GM12878 (cell line): Measurements from ENCODE around the gene GPC6. TPM values are rescaled to one million over a fixed set of nuclear protein-coding genes. Genes with fewer than 3 reads are reported as not detected.

Experiments
- ATAC-seq: fragments of 200-7000 bp; cut with Tn5 transposase; 3 replicates; pipeline ENCODE4 v1.9.1; 2020; ENCODE audit warnings: mild to moderate bottlenecking, moderate library complexity
- BruUV-seq: library from RNA; stranded (reverse); fragments of 400-500 nt; replicated peaks from 2 replicates; lab custom pipeline; 2021; lab: Mats Ljungman, UMichigan
- CTCF ChIA-PET: fragments of 300-600 bp; sonication (Branson Sonifier 250); formaldehyde crosslinking; extraction: SDS; loops from one replicate; lab custom pipeline; 2021; ENCODE audit warnings: inconsistent platforms; lab: Yijun Ruan, JAX
- POLR2A ChIA-PET: fragments of 350-600 bp; formaldehyde crosslinking; extraction: SDS; loops from one replicate; lab custom pipeline; 2021; ENCODE audit warnings: inconsistent platforms; lab: Charles Lee
- RAD21 ChIA-PET: fragments of 300-600 bp; sonication (Branson Sonifier 250); formaldehyde crosslinking; loops from one replicate; lab custom pipeline; 2023; ENCODE audit warnings: antibody characterized with exemption; ENCODE audit not compliant: unreplicated experiment; lab: Charles Lee
- SMC1A ChIA-PET: fragments of 300-600 bp; sonication (Branson Sonifier 250); formaldehyde crosslinking; loops from one replicate; lab custom pipeline; 2023; ENCODE audit not compliant: unreplicated experiment, uncharacterized antibody; lab: Charles Lee
- DNase-seq: peaks from one replicate; pipeline ENCODE4 v3.0.0-alpha.2; 2011; ENCODE audit warnings: low read depth, low spot score
- FAIRE-seq: peaks from 3 replicates; lab custom pipeline; 2011; peaks lifted over from hg19 to GRCh38; lab: Jason Lieb, UNC
- H2AFZ ChIP-seq: 2 replicates; pipeline ENCODE4 v1.6.0; 2011; ENCODE audit warnings: low read depth, low read length, control low read depth; ENCODE audit not compliant: control insufficient read depth
- H3K27ac ChIP-seq: 2 replicates; pipeline ENCODE4 v1.5.1; 2011; ENCODE audit warnings: control low read depth; ENCODE audit not compliant: control insufficient read depth, insufficient read depth
- H3K27me3 ChIP-seq, 2 experiments: replicated peaks in 1 of 2; 2 replicates each; pipeline versions ENCODE4 v1.6.0 to v1.6.1; 2011; ENCODE audit warnings: low read length in 1 of 2; ENCODE audit not compliant: control insufficient read depth in 2 of 2, insufficient read depth in 2 of 2
- H3K36me3 ChIP-seq, 2 experiments: 2 replicates each; pipeline ENCODE4 v1.5.1; 2011; ENCODE audit warnings: low read length in 1 of 2; ENCODE audit not compliant: control insufficient read depth in 2 of 2, insufficient read depth in 2 of 2
- H3K4me1 ChIP-seq: 2 replicates; pipeline ENCODE4 v1.6.1; 2011; ENCODE audit warnings: mild to moderate bottlenecking, low read length, moderate library complexity, mixed read lengths; ENCODE audit not compliant: control insufficient read depth, insufficient read depth
- H3K4me2 ChIP-seq: 2 replicates; pipeline ENCODE4 v1.6.0; 2011; ENCODE audit warnings: control low read depth; ENCODE audit not compliant: control insufficient read depth, insufficient read depth
- H3K4me3 ChIP-seq: fragments of 200-600 bp; sonication (generic); 2 replicates; pipeline ENCODE4 v1.5.1; 2016
- H3K79me2 ChIP-seq: 2 replicates; pipeline ENCODE4 v1.6.0; 2011; ENCODE audit warnings: low read length; ENCODE audit not compliant: control insufficient read depth, insufficient read depth
- H3K9ac ChIP-seq: 2 replicates; pipeline ENCODE4 v1.8.0; 2011; ENCODE audit warnings: low read length, control low read depth, mixed read lengths; ENCODE audit not compliant: control insufficient read depth, insufficient read depth
- H3K9me3 ChIP-seq: replicated peaks from 3 replicates; pipeline ENCODE4 v1.5.1; 2011; ENCODE audit warnings: mild to moderate bottlenecking, low read length; ENCODE audit not compliant: control insufficient read depth, insufficient read depth
- H4K20me1 ChIP-seq: 2 replicates; pipeline ENCODE4 v1.6.0; 2011; ENCODE audit not compliant: control insufficient read depth, insufficient read depth
- CEBPB ChIP-seq, 2 experiments: fragments of 150-350 bp in 1 of 2; IDR thresholded peaks; 2 replicates each; pipeline ENCODE4 v1.6.1; 2012 to 2014; ENCODE audit warnings: low read depth in 2 of 2, low read length in 2 of 2, borderline replicate concordance in 1 of 2, inconsistent platforms in 1 of 2
- HCFC1 ChIP-seq: fragments of 150-350 bp; IDR thresholded peaks from 2 replicates; pipeline ENCODE4 v1.6.1; 2014; ENCODE audit warnings: low read length
- HSF1 ChIP-seq: fragments of 150-350 bp; IDR thresholded peaks from 2 replicates; pipeline ENCODE4 v1.6.1; 2014; ENCODE audit warnings: mild to moderate bottlenecking, low read depth, low read length
- RAD51 ChIP-seq: fragments of 450-650 bp; IDR thresholded peaks from 2 replicates; pipeline ENCODE4 v1.6.1; 2016; ENCODE audit warnings: moderate library complexity, mild to moderate bottlenecking, inconsistent platforms
- SMAD5 ChIP-seq: IDR thresholded peaks from 2 replicates; pipeline ENCODE4 v1.6.1; 2016; ENCODE audit warnings: antibody characterized with exemption, low read depth
- SRF ChIP-seq, 2 experiments: IDR thresholded peaks; 2 replicates each; pipeline ENCODE4 v1.6.1; 2011; ENCODE audit warnings: low read depth in 2 of 2, low read length in 2 of 2, mild to moderate bottlenecking in 1 of 2, moderate library complexity in 1 of 2
- TCF3 ChIP-seq: IDR thresholded peaks from 2 replicates; pipeline ENCODE4 v1.6.1; 2012; ENCODE audit warnings: low read depth, mild to moderate bottlenecking, low read length, borderline replicate concordance; ENCODE audit not compliant: insufficient read depth
- WGBS: methylation state at CpG from one replicate; pipeline ENCODE4 v1.1.6; 2016; ENCODE audit warnings: low lambda C conversion rate; ENCODE audit not compliant: insufficient replicate concordance, insufficient coverage; ENCODE audit errors: missing lambda C conversion rate; 5-methylcytosine and 5-hydroxymethylcytosine counted together
- in situ Hi-C: fragments of 300-500 bp; cut with MboI; formaldehyde crosslinking; loops from 9 replicates; pipeline ENCODE4 v1.14.3; 2018; ENCODE audit warnings: mixed read lengths
- intact Hi-C: fragments of 100-400 bp; cut with micrococcal nuclease; formaldehyde crosslinking; loops from one replicate; pipeline ENCODE4 v1.14.2; 2022; ENCODE audit not compliant: unreplicated experiment
- polyA plus RNA-seq, 11 experiments: library from polyadenylated mRNA; depleted of rRNA in 4 of 11; unstranded in 6 of 11; stranded (reverse) in 5 of 11; fragments of >200 nt; fragmentation: Nextera tagmentation in 4 of 11; fragmentation: Illumina TruSeq in 1 of 11; extraction: Ambion mirVana in 4 of 11; extraction: Trizol in 1 of 11; gene quantifications; 1 replicate in 1 of 11; 2 replicates in 10 of 11; pipeline versions ENCODE4 v1.2.1 to v1.2.3, GENCODE V29; 2011 to 2016; ENCODE audit warnings: inconsistent platforms in 2 of 11, missing spikeins in 2 of 11, low read depth in 1 of 11
- total RNA-seq, 4 experiments: library from RNA; depleted of rRNA in 3 of 4; stranded (reverse); fragments of >200 nt in 3 of 4; fragmentation: Illumina TruSeq in 1 of 4; extraction: Trizol in 1 of 4; gene quantifications; 2 replicates each; pipeline versions ENCODE4 v1.2.1 to v1.2.3, GENCODE V29; 2013 to 2021
- TF ChIP-seq, protein P1 (sequence below): IDR thresholded peaks from 2 replicates; pipeline ENCODE4 v1.6.1; 2011; ENCODE audit warnings: borderline replicate concordance, low read depth, mild to moderate bottlenecking, moderate library complexity, mixed read lengths, low read length; ENCODE audit not compliant: insufficient read depth; ENCODE audit errors: extremely low read length
- TF ChIP-seq, protein P2 (sequence below): IDR thresholded peaks from 2 replicates; pipeline ENCODE4 v1.6.1; 2012; ENCODE audit warnings: improper control_type of control experiment, low read depth, low read length; ENCODE audit not compliant: insufficient replicate concordance

GPC6 gene
- total and polyA plus RNA-seq, 10 of the 15 experiments (the other 5 are each of a cell fraction or from before 2014, with no cell fraction given): 0.03 to 0.04 (median 0.03) TPM; not detected in 7

GRCh38 chr13:93810264-93810663 lies 583.7 kb downstream of the GPC6 start:
- Histone ChIP-seq H3K36me3 (no peaks in the 10 kb centered on the region), H3K27ac (no peak overlapping the region), H3K4me3 (no peak overlapping the region), H2AFZ (no peak overlapping the region), H3K27me3 (no peaks in the 10 kb centered on the region), H3K4me2 (no peak overlapping the region), H3K9ac (no peak overlapping the region), H3K79me2 (no peaks in the 10 kb centered on the region), H4K20me1 (no peaks in the 10 kb centered on the region), H3K4me1 (no peaks in the 10 kb centered on the region), H3K9me3 (no peaks in the 10 kb centered on the region)
- FAIRE-seq (no peak), DNase-seq (no peak), ATAC-seq (no peak)
- intact Hi-C loops: no loop called here
- POLR2A ChIA-PET: no interaction called here
- RAD21 ChIA-PET: no interaction called here
- in situ Hi-C loops: no loop called here
- no peak for TF ChIP-seq CEBPB (IDR thresholded peaks at IDR 0.05; ENCODE audit: borderline replicate concordance in 1 of 2, low read depth in 2 of 2, low read length in 2 of 2)
- no peak for TF ChIP-seq RAD51
- no peak for TF ChIP-seq HCFC1
- SMC1A ChIA-PET: no interaction called here
- WGBS: 19% methylated on average over 4 of the region's 4 CpGs
- CTCF ChIA-PET: no interaction called here
- no TSS peak for BruUV-seq

DNA sequence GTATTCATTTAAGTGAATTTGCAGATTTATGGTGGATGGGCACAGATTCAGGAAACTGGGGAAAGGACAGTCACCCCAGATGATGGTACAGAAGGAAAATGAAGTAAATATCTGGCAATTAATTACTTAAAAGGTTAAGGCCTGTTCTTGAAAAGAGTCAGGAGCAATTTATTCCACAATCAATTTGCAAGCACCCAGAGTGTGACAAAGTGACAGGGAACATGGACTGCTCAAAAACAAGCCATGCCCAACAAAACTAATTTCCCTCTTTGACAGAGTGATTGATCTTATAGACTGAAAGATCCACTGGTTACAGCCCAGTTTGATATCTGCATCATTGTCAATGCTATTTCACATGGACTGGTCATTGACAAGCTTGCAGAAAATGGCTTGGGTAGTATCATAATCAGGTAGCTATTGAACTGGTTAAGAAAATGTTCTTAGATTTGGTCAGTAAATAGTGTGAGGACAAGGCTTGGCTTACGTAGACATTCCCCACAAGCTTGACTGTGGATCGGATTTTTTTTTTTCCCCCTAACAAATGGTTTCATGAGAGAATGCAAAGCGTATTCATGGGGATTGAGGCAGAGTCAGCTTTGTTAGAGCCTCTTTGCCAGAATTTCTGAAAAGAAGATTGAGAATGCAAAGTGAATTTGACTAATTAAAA lies 584.6 kb downstream of the GPC6 start:
- ChIA-PET SMC1A (no interaction called here), RAD21 (no interaction called here), POLR2A (no interaction called here), CTCF (no interaction called here)
- Histone ChIP-seq H3K4me2 (no peak overlapping the region), H4K20me1 (no peaks in the 10 kb centered on the region), H3K79me2 (no peaks in the 10 kb centered on the region), H3K9ac (no peak overlapping the region), H3K36me3 (no peaks in the 10 kb centered on the region), H3K27ac (no peak overlapping the region), H3K9me3 (no peaks in the 10 kb centered on the region), H3K4me3 (no peak overlapping the region), H3K4me1 (no peaks in the 10 kb centered on the region), H3K27me3 (no peaks in the 10 kb centered on the region), H2AFZ (no peak overlapping the region)
- BruUV-seq: no TSS peak
- no peak for FAIRE-seq
- ATAC-seq: no peak
- no peak for DNase-seq
- WGBS: 39% methylated on average over 3 of the region's 3 CpGs
- intact Hi-C loops (no loop called here), in situ Hi-C loops (no loop called here)
- no peak for TF ChIP-seq SMAD5
- no peak for TF ChIP-seq TCF3
- TF ChIP-seq SRF (IDR thresholded peaks at IDR 0.05; ENCODE audit: low read depth in 2 of 2, low read length in 2 of 2): no peak
- TF ChIP-seq HSF1: no peak
- TF ChIP-seq, protein P1, sequence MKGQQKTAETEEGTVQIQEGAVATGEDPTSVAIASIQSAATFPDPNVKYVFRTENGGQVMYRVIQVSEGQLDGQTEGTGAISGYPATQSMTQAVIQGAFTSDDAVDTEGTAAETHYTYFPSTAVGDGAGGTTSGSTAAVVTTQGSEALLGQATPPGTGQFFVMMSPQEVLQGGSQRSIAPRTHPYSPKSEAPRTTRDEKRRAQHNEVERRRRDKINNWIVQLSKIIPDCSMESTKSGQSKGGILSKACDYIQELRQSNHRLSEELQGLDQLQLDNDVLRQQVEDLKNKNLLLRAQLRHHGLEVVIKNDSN: no peak
- TF ChIP-seq, protein P2, sequence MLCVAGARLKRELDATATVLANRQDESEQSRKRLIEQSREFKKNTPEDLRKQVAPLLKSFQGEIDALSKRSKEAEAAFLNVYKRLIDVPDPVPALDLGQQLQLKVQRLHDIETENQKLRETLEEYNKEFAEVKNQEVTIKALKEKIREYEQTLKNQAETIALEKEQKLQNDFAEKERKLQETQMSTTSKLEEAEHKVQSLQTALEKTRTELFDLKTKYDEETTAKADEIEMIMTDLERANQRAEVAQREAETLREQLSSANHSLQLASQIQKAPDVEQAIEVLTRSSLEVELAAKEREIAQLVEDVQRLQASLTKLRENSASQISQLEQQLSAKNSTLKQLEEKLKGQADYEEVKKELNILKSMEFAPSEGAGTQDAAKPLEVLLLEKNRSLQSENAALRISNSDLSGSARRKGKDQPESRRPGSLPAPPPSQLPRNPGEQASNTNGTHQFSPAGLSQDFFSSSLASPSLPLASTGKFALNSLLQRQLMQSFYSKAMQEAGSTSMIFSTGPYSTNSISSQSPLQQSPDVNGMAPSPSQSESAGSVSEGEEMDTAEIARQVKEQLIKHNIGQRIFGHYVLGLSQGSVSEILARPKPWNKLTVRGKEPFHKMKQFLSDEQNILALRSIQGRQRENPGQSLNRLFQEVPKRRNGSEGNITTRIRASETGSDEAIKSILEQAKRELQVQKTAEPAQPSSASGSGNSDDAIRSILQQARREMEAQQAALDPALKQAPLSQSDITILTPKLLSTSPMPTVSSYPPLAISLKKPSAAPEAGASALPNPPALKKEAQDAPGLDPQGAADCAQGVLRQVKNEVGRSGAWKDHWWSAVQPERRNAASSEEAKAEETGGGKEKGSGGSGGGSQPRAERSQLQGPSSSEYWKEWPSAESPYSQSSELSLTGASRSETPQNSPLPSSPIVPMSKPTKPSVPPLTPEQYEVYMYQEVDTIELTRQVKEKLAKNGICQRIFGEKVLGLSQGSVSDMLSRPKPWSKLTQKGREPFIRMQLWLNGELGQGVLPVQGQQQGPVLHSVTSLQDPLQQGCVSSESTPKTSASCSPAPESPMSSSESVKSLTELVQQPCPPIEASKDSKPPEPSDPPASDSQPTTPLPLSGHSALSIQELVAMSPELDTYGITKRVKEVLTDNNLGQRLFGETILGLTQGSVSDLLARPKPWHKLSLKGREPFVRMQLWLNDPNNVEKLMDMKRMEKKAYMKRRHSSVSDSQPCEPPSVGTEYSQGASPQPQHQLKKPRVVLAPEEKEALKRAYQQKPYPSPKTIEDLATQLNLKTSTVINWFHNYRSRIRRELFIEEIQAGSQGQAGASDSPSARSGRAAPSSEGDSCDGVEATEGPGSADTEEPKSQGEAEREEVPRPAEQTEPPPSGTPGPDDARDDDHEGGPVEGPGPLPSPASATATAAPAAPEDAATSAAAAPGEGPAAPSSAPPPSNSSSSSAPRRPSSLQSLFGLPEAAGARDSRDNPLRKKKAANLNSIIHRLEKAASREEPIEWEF: no peak
